Psoas muscle (tissue), 8 donors: ENCODE measurements around the gene C5orf15. TPM values are rescaled to one million over a fixed set of nuclear protein-coding genes. Genes with fewer than 3 reads are reported as not detected.

Experiments
- ATAC-seq, 4 donors: fragments of 200-7000 bp; cut with Tn5 transposase; one replicate each; pipeline ENCODE4 v1.9.1; 2020; ENCODE audit warnings: moderate library complexity in 3 of 4, mild to moderate bottlenecking in 2 of 4
- DNase-seq, 2 donors: peaks; one replicate each; pipeline ENCODE4 v3.0.0-alpha.2; 2020
- H3K27ac ChIP-seq: fragments of 200-600 bp; one replicate; pipeline ENCODE4 v1.8.0; 2022
- H3K27me3 ChIP-seq, 3 donors: fragments of 200-600 bp in 1 of 3; one replicate each; pipeline versions ENCODE4 v1.6.1 to v1.8.0; 2013 to 2022; ENCODE audit warnings: low read length in 2 of 3, mild to moderate bottlenecking in 2 of 3, moderate library complexity in 1 of 3; ENCODE audit not compliant: insufficient read depth in 3 of 3
- H3K36me3 ChIP-seq, 2 donors: fragments of 200-600 bp in 1 of 2; one replicate each; pipeline versions ENCODE4 v1.6.1 to v1.8.0; 2013 to 2022; ENCODE audit warnings: low read depth in 1 of 2, mild to moderate bottlenecking in 1 of 2, moderate library complexity in 1 of 2; ENCODE audit not compliant: insufficient read depth in 1 of 2
- H3K4me1 ChIP-seq: fragments of 200-600 bp; one replicate; pipeline ENCODE4 v1.8.0; 2022
- H3K4me3 ChIP-seq: fragments of 200-600 bp; one replicate; pipeline ENCODE4 v1.8.0; 2022; ENCODE audit warnings: mild to moderate bottlenecking
- H3K9me3 ChIP-seq: fragments of 200-600 bp; one replicate; pipeline ENCODE4 v1.8.0; 2022
- CTCF ChIP-seq: fragments of 200-600 bp; IDR thresholded peaks from one replicate; pipeline ENCODE4 v1.8.0; 2022; ENCODE audit warnings: antibody characterized with exemption
- WGBS, 3 donors: extraction: QIAGEN DNeasy Blood & Tissue Kit; methylation state at CpG; one replicate each; pipeline versions ENCODE4 v1.1.6 to v1.1.7; 2013; 5-methylcytosine and 5-hydroxymethylcytosine counted together
- intact Hi-C, 2 donors: fragments of 100-400 bp; cut with DNase I; formaldehyde crosslinking; loops; one replicate each; pipeline versions ENCODE4 v1.11.0 to v1.14.2; 2022
- polyA plus RNA-seq, 3 donors: library from polyadenylated mRNA; stranded (reverse); fragments of 200-250 nt; gene quantifications; one replicate each; pipeline ENCODE4 v1.2.3, GENCODE V29; 2013
- total RNA-seq, 4 donors: library from RNA; stranded (reverse); fragmentation: NEBNext Ultra II Directional in 2 of 4; extraction: Animal tissue kit (Norgen Biotek cat#: 25700) in 2 of 4; gene quantifications; one replicate each; pipeline versions ENCODE4 v1.2.1 to v1.2.4, GENCODE V29; 2021 to 2023
- donor health status: healthy with polysubstance abuse.
- donor health status: DM: no; HTN: no; CAD: no; lungs with moderate emphysema.
- donor health status: Bipolar disorder and iron deficiency.
- donor health status: healthy.
- donor health status: DM: yes; HTN: yes; CAD: no.
- donor health status: DM: no; HTN: no; CAD: no.
- donor health status: DM: no; HTN: no; CAD: no.
- donor health status: DM: yes; HTN: yes; CAD: no.

Gene C5orf15
- total and polyA plus RNA-seq, 7 donors: 12.7 to 29.8 (median 13.9) TPM

DNA sequence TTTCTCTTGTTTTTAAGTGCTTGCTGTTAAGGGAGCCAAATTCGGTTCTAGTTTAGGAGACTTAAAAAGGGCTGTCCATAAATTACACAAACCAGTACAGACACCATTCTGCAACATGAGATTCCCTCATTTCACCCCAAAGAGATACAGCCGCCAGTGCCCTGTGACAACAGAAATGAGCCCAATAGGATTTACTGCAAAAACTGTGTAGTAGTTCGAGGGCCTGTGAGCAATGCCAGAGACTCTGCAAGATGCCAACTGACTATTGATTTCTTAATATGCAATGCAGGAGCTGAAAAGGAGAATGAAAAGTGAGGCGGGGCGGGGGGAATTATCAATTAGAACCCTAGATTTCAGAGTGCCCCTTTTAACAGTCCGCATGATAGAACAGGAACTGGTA lies 5.7 kb upstream of the C5orf15 start:
- ATAC-seq: no peak
- H3K27me3 ChIP-seq: no peaks in the 10 kb centered on the region
- no peak for TF ChIP-seq CTCF

GRCh38 chr5:133970325-133970909 lies 2.0 kb upstream of the C5orf15 start:
- no peak for ATAC-seq
- 83 to 88% (median 85%) methylated on average over 2 of the region's 2 CpGs for WGBS, 3 donors
- Histone ChIP-seq H3K9me3 (no peaks in the 10 kb centered on the region), H3K27ac (peak overlapping the region; percentile 91), H3K4me1 (peaks cover 16% of the 10 kb centered on the region), H3K27me3 (no peaks in the 10 kb centered on the region), H3K36me3 (peaks cover 13 to 43% of the 10 kb centered on the region in 2 donors), H3K4me3 (no peak overlapping the region)
- intact Hi-C loops: no loop called here
- TF ChIP-seq CTCF: no peak
- no peak for DNase-seq

More for the DNA sequence above, 5.7 kb upstream of the C5orf15 start:
- DNase-seq: no peak
- intact Hi-C loops: no loop called here
- Histone ChIP-seq H3K4me3 (no peak overlapping the region), H3K9me3 (no peaks in the 10 kb centered on the region), H3K27ac (no peak overlapping the region), H3K4me1 (peaks cover 26% of the 10 kb centered on the region), H3K36me3 (peaks cover 16 to 69% of the 10 kb centered on the region in 2 donors)
- 88 to 93% (median 92%) methylated on average over 6 of the region's 6 CpGs for WGBS, 3 donors

- no peaks in the 10 kb centered on the region for H3K9me3 ChIP-seq
- intact Hi-C loops: no loop called here
- H3K36me3 ChIP-seq: peaks cover 13 to 36% of the 10 kb centered on the region in 2 donors
- peaks cover 16% of the 10 kb centered on the region for H3K4me1 ChIP-seq
- ATAC-seq (no peak), DNase-seq (no peak)
- peak overlapping the region; percentile 91 for H3K27ac ChIP-seq
- no peaks in the 10 kb centered on the region for H3K27me3 ChIP-seq
- no peak for TF ChIP-seq CTCF
- WGBS, 3 donors: 76 to 81% (median 77%) methylated on average over 7 of the region's 7 CpGs
- peak overlapping the region; percentile 85 for H3K4me3 ChIP-seq
Observed at GRCh38 chr5:133969654-133970324, 1.4 kb upstream of the C5orf15 start.

DNA sequence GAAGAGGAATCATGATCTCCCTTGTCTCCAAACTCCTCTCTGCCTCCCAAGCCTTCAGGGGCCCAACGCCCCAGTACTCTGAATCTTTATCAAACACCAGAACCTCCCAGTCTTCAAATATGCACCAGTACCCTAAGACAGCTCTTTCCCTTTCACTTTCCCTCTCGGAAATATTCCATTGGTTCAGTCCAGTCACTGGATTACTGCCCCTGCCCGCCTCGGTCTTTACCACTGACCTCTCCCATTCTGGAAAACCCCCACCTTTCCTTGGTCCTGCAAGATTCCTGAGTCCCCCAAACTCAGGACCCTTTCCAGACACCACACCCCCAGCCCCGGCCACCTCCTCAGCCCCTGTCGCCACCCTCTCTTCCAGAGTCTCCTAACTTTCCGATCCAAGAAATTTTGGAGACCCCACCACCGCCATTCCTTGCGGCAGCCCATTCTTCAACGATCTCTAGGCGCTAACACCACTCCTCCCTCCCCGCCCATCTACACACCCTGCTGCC lies 674 bp downstream of the C5orf15 start:
- ATAC-seq: peak in 3 of 4 donors; percentile 1 to 49 (median 45)
- H3K4me1 ChIP-seq: peaks cover 16% of the 10 kb centered on the region

More for the DNA sequence above, 674 bp downstream of the C5orf15 start:
- peaks cover 0 to 16% of the 10 kb centered on the region in 2 donors for H3K36me3 ChIP-seq
- H3K9me3 ChIP-seq: peaks cover 7% of the 10 kb centered on the region
- intact Hi-C loops: no loop called here
- no peak for TF ChIP-seq CTCF
- H3K4me3 ChIP-seq: peak overlapping the region; percentile 85
- DNase-seq: no peak
- H3K27ac ChIP-seq: peak overlapping the region; percentile 91
- WGBS, 3 donors: 1 to 4% (median 1%) methylated on average over 12 of the region's 12 CpGs
- H3K27me3 ChIP-seq: no peaks in the 10 kb centered on the region
